ENCODE results near the gene FBXL20. TPM values are rescaled to one million over a fixed set of nuclear protein-coding genes. Genes with fewer than 3 reads are reported as not detected.

Gene FBXL20
- total and polyA plus RNA-seq, 4 donors, result 3.2 to 31.7 (median 11.5) TPM

DNA sequence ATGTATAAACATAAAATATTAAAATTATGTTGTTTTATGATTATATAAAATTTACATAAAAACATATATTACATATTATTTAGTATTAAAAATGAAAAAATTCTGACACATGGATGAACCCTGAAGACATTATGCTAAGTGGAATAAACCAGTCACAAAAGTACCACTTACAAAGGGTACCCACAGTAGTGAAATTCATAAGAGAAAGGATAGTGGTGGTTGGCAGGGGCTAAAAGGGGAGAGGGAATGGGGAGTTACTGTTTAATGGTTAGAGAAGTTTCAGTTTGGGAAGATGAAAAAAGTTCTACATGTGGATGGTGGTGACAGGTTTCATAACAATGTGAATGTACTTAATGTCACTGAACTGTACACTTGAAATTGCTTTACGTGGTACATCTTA, 41.4 kb downstream of the FBXL20 start:
- no peak for ATAC-seq (ENCODE audit: insufficient read depth, low FRiP score)
- peaks cover 0 to 2% (median 0%) of the 10 kb centered on the region in 4 donors for H3K36me3 ChIP-seq (ENCODE audit: control insufficient read depth in 4 of 4, insufficient read depth in 4 of 4, low read length in 4 of 4)
- H3K4me3 ChIP-seq, result no peak overlapping the region
- TF ChIP-seq, protein P1, sequence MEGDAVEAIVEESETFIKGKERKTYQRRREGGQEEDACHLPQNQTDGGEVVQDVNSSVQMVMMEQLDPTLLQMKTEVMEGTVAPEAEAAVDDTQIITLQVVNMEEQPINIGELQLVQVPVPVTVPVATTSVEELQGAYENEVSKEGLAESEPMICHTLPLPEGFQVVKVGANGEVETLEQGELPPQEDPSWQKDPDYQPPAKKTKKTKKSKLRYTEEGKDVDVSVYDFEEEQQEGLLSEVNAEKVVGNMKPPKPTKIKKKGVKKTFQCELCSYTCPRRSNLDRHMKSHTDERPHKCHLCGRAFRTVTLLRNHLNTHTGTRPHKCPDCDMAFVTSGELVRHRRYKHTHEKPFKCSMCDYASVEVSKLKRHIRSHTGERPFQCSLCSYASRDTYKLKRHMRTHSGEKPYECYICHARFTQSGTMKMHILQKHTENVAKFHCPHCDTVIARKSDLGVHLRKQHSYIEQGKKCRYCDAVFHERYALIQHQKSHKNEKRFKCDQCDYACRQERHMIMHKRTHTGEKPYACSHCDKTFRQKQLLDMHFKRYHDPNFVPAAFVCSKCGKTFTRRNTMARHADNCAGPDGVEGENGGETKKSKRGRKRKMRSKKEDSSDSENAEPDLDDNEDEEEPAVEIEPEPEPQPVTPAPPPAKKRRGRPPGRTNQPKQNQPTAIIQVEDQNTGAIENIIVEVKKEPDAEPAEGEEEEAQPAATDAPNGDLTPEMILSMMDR (IDR thresholded peaks at IDR 0.05; ENCODE audit: control extremely low read depth, extremely low read depth), result no peak
- peaks cover 0 to 9% (median 2%) of the 10 kb centered on the region in 5 donors for H3K4me1 ChIP-seq (ENCODE audit: control insufficient read depth in 5 of 5, insufficient read depth in 5 of 5, low read length in 5 of 5)
- 72 to 94% methylated on average over 1 of the region's 1 CpG for WGBS, 2 donors
- no peak overlapping the region for H3K9ac ChIP-seq (ENCODE audit: insufficient read depth in 1 of 2, low read length in 2 of 2)
- no peaks in the 10 kb centered on the region for H3K27me3 ChIP-seq (ENCODE audit: control insufficient read depth in 3 of 3, insufficient read depth in 3 of 3, low read length in 2 of 3)
- no peaks in the 10 kb centered on the region for H3K9me3 ChIP-seq (ENCODE audit: control insufficient read depth in 4 of 4, insufficient read depth in 3 of 4, low read length in 3 of 4)
- no peak for DNase-seq
- no peak overlapping the region for H3K27ac ChIP-seq (ENCODE audit: low read depth in 1 of 2, low read length in 1 of 2)

DNA sequence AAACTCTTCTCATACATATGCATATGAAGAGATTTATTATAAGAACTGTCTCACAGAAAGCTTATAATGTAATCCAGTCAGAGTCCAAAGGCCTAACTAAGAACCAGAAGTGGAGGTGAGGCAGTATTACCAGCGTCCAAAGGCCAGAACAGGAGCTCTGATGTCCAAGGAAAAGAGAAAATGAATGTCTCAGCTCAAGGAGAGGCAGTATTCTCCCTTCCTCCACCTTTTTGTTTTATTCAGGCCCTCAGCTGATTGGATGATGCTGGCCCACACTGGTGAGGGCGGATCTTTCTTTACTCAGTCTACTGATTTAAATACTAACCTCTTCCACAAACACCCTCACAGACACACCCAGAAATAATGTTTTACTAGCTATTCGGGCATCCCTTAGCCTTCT, 43.4 kb downstream of the FBXL20 start:
- 73% methylated on average over 3 of the region's 3 CpGs for WGBS, 2 donors
- TF ChIP-seq, protein P1 (IDR thresholded peaks at IDR 0.05; ENCODE audit: control extremely low read depth, extremely low read depth), result no peak
- H3K4me1 ChIP-seq (ENCODE audit: control insufficient read depth in 5 of 5, insufficient read depth in 5 of 5, low read length in 5 of 5), result peaks cover 0 to 5% (median 0%) of the 10 kb centered on the region in 5 donors
- DNase-seq (no peak), ATAC-seq (ENCODE audit: insufficient read depth, low FRiP score) (no peak)
- H3K4me3 ChIP-seq, result no peak overlapping the region
- H3K27me3 ChIP-seq (ENCODE audit: control insufficient read depth in 3 of 3, insufficient read depth in 3 of 3, low read length in 2 of 3), result no peaks in the 10 kb centered on the region
- no peak overlapping the region for H3K9ac ChIP-seq (ENCODE audit: insufficient read depth in 1 of 2, low read length in 2 of 2)
- no peaks in the 10 kb centered on the region for H3K9me3 ChIP-seq (ENCODE audit: control insufficient read depth in 4 of 4, insufficient read depth in 3 of 4, low read length in 3 of 4)
- peaks cover 0 to 2% (median 0%) of the 10 kb centered on the region in 4 donors for H3K36me3 ChIP-seq (ENCODE audit: control insufficient read depth in 4 of 4, insufficient read depth in 4 of 4, low read length in 4 of 4)
- H3K27ac ChIP-seq (ENCODE audit: low read depth in 1 of 2, low read length in 1 of 2), result no peak overlapping the region

DNA sequence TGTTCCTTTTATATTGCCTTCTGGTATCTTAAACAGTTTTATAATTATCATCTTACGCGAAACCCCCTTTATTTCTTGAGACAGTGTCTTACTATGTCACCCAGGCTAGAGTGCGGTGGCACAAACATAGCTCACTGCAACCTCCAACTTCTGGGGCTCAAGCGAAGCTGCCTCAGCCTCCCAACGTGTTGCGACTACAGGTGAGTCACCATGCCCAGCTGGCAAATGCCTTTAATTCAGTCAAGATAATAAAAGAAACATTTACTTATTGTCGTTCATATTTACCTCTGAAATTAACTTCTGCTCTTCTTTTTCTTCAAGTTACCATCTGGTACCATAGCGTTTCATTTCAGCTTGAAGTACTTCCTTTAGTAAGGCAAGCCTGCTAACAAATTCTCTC, 43.9 kb downstream of the FBXL20 start:
- DNase-seq (no peak), ATAC-seq (ENCODE audit: insufficient read depth, low FRiP score) (no peak)
- TF ChIP-seq, protein P1 (IDR thresholded peaks at IDR 0.05; ENCODE audit: control extremely low read depth, extremely low read depth), result no peak
- 83 to 88% methylated on average over 8 of the region's 8 CpGs for WGBS, 2 donors
- Histone ChIP-seq H3K9ac (ENCODE audit: insufficient read depth in 1 of 2, low read length in 2 of 2) (no peak overlapping the region), H3K36me3 (ENCODE audit: control insufficient read depth in 4 of 4, insufficient read depth in 4 of 4, low read length in 4 of 4) (peaks cover 0 to 2% (median 0%) of the 10 kb centered on the region in 4 donors), H3K4me3 (no peak overlapping the region), H3K4me1 (ENCODE audit: control insufficient read depth in 5 of 5, insufficient read depth in 5 of 5, low read length in 5 of 5) (peaks cover 0 to 5% (median 0%) of the 10 kb centered on the region in 5 donors), H3K27me3 (ENCODE audit: control insufficient read depth in 3 of 3, insufficient read depth in 3 of 3, low read length in 2 of 3) (no peaks in the 10 kb centered on the region), H3K9me3 (ENCODE audit: control insufficient read depth in 4 of 4, insufficient read depth in 3 of 4, low read length in 3 of 4) (no peaks in the 10 kb centered on the region), H3K27ac (ENCODE audit: low read depth in 1 of 2, low read length in 1 of 2) (no peak overlapping the region)

DNA sequence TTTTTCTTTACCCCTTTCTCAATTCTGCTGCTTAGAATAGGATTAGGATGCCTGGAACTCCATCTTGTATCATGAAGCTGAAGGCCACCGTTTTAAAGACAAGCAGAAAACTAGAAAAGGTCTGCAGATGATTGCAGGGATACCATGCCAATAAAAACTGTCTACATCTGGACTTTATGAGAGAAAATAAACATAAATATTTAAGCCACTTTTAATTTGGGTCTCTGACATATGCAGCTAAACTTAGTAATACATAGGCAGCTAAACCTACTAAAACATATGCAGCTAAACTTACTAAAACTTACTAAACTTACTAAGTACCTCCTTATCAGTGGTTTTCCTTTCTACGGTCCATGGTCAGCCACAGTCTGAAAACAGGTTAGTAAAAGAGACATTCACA, 48.4 kb downstream of the FBXL20 start:
- TF ChIP-seq, protein P1 (IDR thresholded peaks at IDR 0.05; ENCODE audit: control extremely low read depth, extremely low read depth), result no peak
- Histone ChIP-seq H3K36me3 (ENCODE audit: control insufficient read depth in 4 of 4, insufficient read depth in 4 of 4, low read length in 4 of 4) (peaks cover 0 to 2% (median 0%) of the 10 kb centered on the region in 4 donors), H3K9me3 (ENCODE audit: control insufficient read depth in 4 of 4, insufficient read depth in 3 of 4, low read length in 3 of 4) (no peaks in the 10 kb centered on the region), H3K9ac (ENCODE audit: insufficient read depth in 1 of 2, low read length in 2 of 2) (no peak overlapping the region), H3K4me3 (no peak overlapping the region), H3K4me1 (ENCODE audit: control insufficient read depth in 5 of 5, insufficient read depth in 5 of 5, low read length in 5 of 5) (peaks cover 0 to 2% (median 0%) of the 10 kb centered on the region in 5 donors), H3K27ac (ENCODE audit: low read depth in 1 of 2, low read length in 1 of 2) (no peak overlapping the region), H3K27me3 (ENCODE audit: control insufficient read depth in 3 of 3, insufficient read depth in 3 of 3, low read length in 2 of 3) (no peaks in the 10 kb centered on the region)
- 72 to 78% methylated on average over 2 of the region's 2 CpGs for WGBS, 2 donors
- ATAC-seq (ENCODE audit: insufficient read depth, low FRiP score) (no peak), DNase-seq (no peak)
